Endothelial cell of umbilical vein (primary cell): ENCODE measurements around the gene CENPB.

ENCODE experiments used
- EZH2 ChIP-seq: IDR thresholded peaks from 2 replicates; pipeline ENCODE4 v1.6.1; 2012; ENCODE audit warnings: borderline replicate concordance, low read depth, mild to moderate bottlenecking, moderate library complexity, low read length, inconsistent platforms; ENCODE audit not compliant: severe bottlenecking
- GATA2 ChIP-seq: IDR thresholded peaks from 2 replicates; pipeline ENCODE4 v1.7.0; 2011; ENCODE audit warnings: low read depth, mild to moderate bottlenecking, moderate library complexity, mixed read lengths, low read length; ENCODE audit not compliant: insufficient read length, insufficient read depth
- JUN ChIP-seq: IDR thresholded peaks from 2 replicates; pipeline ENCODE4 v1.6.1; 2011; ENCODE audit warnings: borderline replicate concordance, low read depth; ENCODE audit not compliant: insufficient read length, insufficient read depth
- MYC ChIP-seq: IDR thresholded peaks from one replicate; pipeline ENCODE4 v1.6.1; 2011; ENCODE audit warnings: mild to moderate bottlenecking, low read depth, low read length
- POLR2A ChIP-seq: IDR thresholded peaks from 2 replicates; pipeline ENCODE4 v1.6.1; 2012; ENCODE audit warnings: low read depth, mild to moderate bottlenecking, control low read depth, low read length
- POLR2AphosphoS5 ChIP-seq: IDR thresholded peaks from 2 replicates; pipeline ENCODE4 v1.6.1; 2012; ENCODE audit warnings: low read depth, mild to moderate bottlenecking, control low read depth, low read length, moderate library complexity; ENCODE audit not compliant: insufficient read depth
- TF ChIP-seq, protein P1 (sequence below): IDR thresholded peaks from 2 replicates; pipeline ENCODE4 v1.6.1; 2011; ENCODE audit not compliant: insufficient read depth, insufficient read length
- TF ChIP-seq, protein P2 (sequence below), 2 donors: IDR thresholded peaks; 1 replicate in 1 of 2; 2 replicates in 1 of 2; pipeline ENCODE4 v1.5.1; 2011; ENCODE audit warnings: low read length in 2 of 2, mild to moderate bottlenecking in 2 of 2, moderate library complexity in 2 of 2, control low read depth in 1 of 2, inconsistent platforms in 1 of 2, low read depth in 1 of 2; ENCODE audit not compliant: insufficient read depth in 1 of 2; ENCODE audit errors: extremely low read depth in 1 of 2

DNA sequence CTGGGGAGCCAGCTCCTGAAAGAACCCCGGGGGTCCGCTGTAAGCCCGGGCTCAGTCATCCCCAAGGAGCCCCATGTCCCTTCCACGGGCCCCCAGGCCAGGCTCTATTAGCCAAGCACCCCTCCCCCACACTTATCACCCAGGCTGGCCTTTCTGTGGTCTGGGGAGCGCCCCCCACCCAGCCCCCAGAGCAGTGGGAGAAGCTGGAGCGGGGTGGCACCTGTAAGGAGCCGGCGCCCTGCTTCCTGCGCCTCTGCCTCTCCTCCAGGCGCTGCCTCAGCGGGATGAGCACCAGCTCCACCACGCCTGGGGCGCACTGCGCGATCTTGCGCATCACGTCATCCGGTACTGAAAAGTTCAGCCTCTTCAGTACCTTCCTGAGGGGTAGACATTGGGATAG lies 7.6 kb downstream of the CENPB start:
- TF ChIP-seq GATA2 (no peak), POLR2A (no peak), MYC (no peak), EZH2 (no peak), JUN (no peak), POLR2AphosphoS5 (no peak)
- TF ChIP-seq, protein P1, sequence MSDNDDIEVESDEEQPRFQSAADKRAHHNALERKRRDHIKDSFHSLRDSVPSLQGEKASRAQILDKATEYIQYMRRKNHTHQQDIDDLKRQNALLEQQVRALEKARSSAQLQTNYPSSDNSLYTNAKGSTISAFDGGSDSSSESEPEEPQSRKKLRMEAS, result no peak
- TF ChIP-seq, protein P2, sequence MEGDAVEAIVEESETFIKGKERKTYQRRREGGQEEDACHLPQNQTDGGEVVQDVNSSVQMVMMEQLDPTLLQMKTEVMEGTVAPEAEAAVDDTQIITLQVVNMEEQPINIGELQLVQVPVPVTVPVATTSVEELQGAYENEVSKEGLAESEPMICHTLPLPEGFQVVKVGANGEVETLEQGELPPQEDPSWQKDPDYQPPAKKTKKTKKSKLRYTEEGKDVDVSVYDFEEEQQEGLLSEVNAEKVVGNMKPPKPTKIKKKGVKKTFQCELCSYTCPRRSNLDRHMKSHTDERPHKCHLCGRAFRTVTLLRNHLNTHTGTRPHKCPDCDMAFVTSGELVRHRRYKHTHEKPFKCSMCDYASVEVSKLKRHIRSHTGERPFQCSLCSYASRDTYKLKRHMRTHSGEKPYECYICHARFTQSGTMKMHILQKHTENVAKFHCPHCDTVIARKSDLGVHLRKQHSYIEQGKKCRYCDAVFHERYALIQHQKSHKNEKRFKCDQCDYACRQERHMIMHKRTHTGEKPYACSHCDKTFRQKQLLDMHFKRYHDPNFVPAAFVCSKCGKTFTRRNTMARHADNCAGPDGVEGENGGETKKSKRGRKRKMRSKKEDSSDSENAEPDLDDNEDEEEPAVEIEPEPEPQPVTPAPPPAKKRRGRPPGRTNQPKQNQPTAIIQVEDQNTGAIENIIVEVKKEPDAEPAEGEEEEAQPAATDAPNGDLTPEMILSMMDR (IDR thresholded peaks at IDR 0.05; ENCODE audit: extremely low read depth in 1 of 2, insufficient read depth in 1 of 2, low read depth in 1 of 2, low read length in 2 of 2), result no peak
